Measurements from ENCODE around the gene HTR1D. TPM values are rescaled to one million over a fixed set of nuclear protein-coding genes. Genes with fewer than 3 reads are reported as not detected.
"Not testable (repeated sequence)": the region's sequence is repeated elsewhere in the genome, so short reads cannot be mapped to it uniquely, and the experiment has no call there.

HTR1D gene
- total RNA-seq, 1 experiment from 2014 or later: 15.0 TPM

DNA sequence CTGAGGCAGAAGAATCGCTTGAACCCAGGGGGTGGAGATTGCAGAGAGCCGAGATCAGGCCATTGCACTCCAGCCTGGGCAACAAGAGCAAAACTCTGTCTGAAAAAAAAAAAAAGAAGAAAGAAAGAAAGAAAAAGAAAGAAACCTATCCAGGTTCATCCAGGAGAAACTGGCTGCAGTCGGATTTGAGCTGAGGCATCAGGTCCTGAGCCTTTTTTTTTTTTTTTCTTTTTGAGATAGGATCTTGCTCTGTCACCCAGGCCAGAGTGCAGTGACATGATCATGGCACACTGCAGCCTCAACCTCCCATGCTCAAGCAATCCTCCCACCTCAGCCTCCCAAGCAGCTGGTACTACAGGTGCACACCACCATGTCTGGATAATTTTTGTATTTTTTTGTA is 26.1 kb downstream of the HTR1D start:
- intact Hi-C loops (cut with micrococcal nuclease; ENCODE audit: unreplicated experiment): no loop called here
- peaks cover 46% of the 10 kb centered on the region for H3F3A ChIP-seq (ENCODE audit: insufficient read depth, low read depth)
- no peaks in the 10 kb centered on the region for H3K9me3 ChIP-seq (ENCODE audit: insufficient read depth, low read depth)
- H3K4me1 ChIP-seq (replicated peaks; ENCODE audit: insufficient read depth): peaks cover 49% of the 10 kb centered on the region
- H3K27ac ChIP-seq: no peak overlapping the region; the same call in 1 of the 2 replicates
- no peaks in the 10 kb centered on the region for H3K79me2 ChIP-seq (ENCODE audit: low read depth)
- ChIA-PET POLR2A (ENCODE audit: unreplicated experiment) (no interaction called here), CTCF (no interaction called here)
- TF ChIP-seq, protein P1, sequence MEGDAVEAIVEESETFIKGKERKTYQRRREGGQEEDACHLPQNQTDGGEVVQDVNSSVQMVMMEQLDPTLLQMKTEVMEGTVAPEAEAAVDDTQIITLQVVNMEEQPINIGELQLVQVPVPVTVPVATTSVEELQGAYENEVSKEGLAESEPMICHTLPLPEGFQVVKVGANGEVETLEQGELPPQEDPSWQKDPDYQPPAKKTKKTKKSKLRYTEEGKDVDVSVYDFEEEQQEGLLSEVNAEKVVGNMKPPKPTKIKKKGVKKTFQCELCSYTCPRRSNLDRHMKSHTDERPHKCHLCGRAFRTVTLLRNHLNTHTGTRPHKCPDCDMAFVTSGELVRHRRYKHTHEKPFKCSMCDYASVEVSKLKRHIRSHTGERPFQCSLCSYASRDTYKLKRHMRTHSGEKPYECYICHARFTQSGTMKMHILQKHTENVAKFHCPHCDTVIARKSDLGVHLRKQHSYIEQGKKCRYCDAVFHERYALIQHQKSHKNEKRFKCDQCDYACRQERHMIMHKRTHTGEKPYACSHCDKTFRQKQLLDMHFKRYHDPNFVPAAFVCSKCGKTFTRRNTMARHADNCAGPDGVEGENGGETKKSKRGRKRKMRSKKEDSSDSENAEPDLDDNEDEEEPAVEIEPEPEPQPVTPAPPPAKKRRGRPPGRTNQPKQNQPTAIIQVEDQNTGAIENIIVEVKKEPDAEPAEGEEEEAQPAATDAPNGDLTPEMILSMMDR (conservative IDR thresholded peaks at IDR 0.05): no peak
- no peak for TF ChIP-seq EZH2 (IDR thresholded peaks at IDR 0.05; ENCODE audit: low read depth)
- no peak overlapping the region for H3K4me3 ChIP-seq
- H3K27me3 ChIP-seq (ENCODE audit: insufficient read depth, low read depth): no peaks in the 10 kb centered on the region
- no peak overlapping the region for H3K4me2 ChIP-seq
- no peaks in the 10 kb centered on the region for H3K36me3 ChIP-seq (ENCODE audit: low read depth)
- H4K20me1 ChIP-seq (ENCODE audit: insufficient read depth): no peaks in the 10 kb centered on the region
- no peak for DNase-seq
- no peak overlapping the region for H2AFZ ChIP-seq
- no peaks in the 10 kb centered on the region for H3K9me2 ChIP-seq (ENCODE audit: insufficient read depth)
- no TSS peak for BruUV-seq (replicated peaks)

GRCh38 chr1:23188936-23189452 is 28.3 kb downstream of the HTR1D start:
- POLR2A ChIA-PET (ENCODE audit: unreplicated experiment): interaction anchor here (0.6 to 0.7 kb wide), 5 partner anchors 37 to 462 kb away, joined by 3 to 9 read pairs (median 8); no protein-coding TSS in a partner anchor
- intact Hi-C loops (cut with micrococcal nuclease; ENCODE audit: unreplicated experiment): loop anchor here (1.0 to 2.0 kb wide), 2 partner anchors 8 to 28 kb away; partner anchors contain the start of gene HTR1D
- CTCF ChIA-PET: not testable (repeated sequence)

DNA sequence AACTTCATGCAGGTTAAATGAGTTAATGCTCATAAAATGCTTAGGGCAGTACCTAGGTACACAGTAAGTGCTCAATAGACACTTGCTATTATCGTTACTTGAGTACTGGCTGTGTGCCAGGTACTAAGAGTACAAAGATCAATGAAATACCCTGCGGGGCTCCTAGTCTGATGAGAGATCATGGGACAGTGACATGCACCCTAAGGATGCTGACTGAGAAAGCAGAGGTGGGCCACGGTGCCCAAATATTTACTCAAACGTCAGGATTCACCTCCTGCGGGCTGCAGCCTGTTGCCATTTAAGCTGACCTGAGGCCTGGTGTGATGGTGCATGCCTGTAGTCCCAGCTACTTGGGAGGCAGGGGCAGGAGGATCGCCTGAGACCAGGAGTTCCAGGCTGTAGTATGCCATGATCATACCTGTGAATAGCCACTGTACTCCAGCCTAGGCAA is 28.8 kb downstream of the HTR1D start:
- H3K4me3 ChIP-seq: no peak overlapping the region
- BruUV-seq (replicated peaks): no TSS peak
- H3K27ac ChIP-seq: peak overlapping the region; percentile 99
- H3F3A ChIP-seq (ENCODE audit: insufficient read depth, low read depth): peaks cover 32% of the 10 kb centered on the region
- DNase-seq: peak in 1 of 2 experiments; percentile 67
- H2AFZ ChIP-seq: no peak overlapping the region
- no peak for TF ChIP-seq EZH2 (IDR thresholded peaks at IDR 0.05; ENCODE audit: low read depth)
- TF ChIP-seq, protein P1 (conservative IDR thresholded peaks at IDR 0.05): no peak
- ChIA-PET CTCF (interaction anchor here (0.6 to 1.0 kb wide), 2 partner anchors 8 to 300 kb away, joined by 3 read pairs; no protein-coding TSS in a partner anchor), POLR2A (ENCODE audit: unreplicated experiment) (interaction anchor here (0.5 to 0.7 kb wide), 5 partner anchors 9 to 462 kb away, joined by 5 to 13 read pairs (median 8); no protein-coding TSS in a partner anchor)
- H3K9me3 ChIP-seq (ENCODE audit: insufficient read depth, low read depth): no peaks in the 10 kb centered on the region
- H4K20me1 ChIP-seq (ENCODE audit: insufficient read depth): no peaks in the 10 kb centered on the region
- intact Hi-C loops (cut with micrococcal nuclease; ENCODE audit: unreplicated experiment): loop anchor here (2.0 kb wide), 1 partner anchor 28 kb away; the partner anchor contains the start of gene HTR1D
- H3K9me2 ChIP-seq (ENCODE audit: insufficient read depth): no peaks in the 10 kb centered on the region
- H3K79me2 ChIP-seq (ENCODE audit: low read depth): no peaks in the 10 kb centered on the region
- H3K36me3 ChIP-seq (ENCODE audit: low read depth): no peaks in the 10 kb centered on the region
- H3K4me2 ChIP-seq: peak overlapping the region; percentile 59
- peaks cover 28% of the 10 kb centered on the region for H3K4me1 ChIP-seq (replicated peaks; ENCODE audit: insufficient read depth)
- H3K27me3 ChIP-seq (ENCODE audit: insufficient read depth, low read depth): no peaks in the 10 kb centered on the region

More at GRCh38 chr1:23188936-23189452, 28.3 kb downstream of the HTR1D start:
- not testable (repeated sequence) for H3K27me3 ChIP-seq (ENCODE audit: insufficient read depth, low read depth); H2AFZ ChIP-seq; H3K9me2 ChIP-seq (ENCODE audit: insufficient read depth); H3K4me3 ChIP-seq; BruUV-seq (replicated peaks); H3K9me3 ChIP-seq (ENCODE audit: insufficient read depth, low read depth); H3K79me2 ChIP-seq (ENCODE audit: low read depth); H4K20me1 ChIP-seq (ENCODE audit: insufficient read depth); H3K36me3 ChIP-seq (ENCODE audit: low read depth)
- H3F3A ChIP-seq (ENCODE audit: insufficient read depth, low read depth): peaks cover 30% of the 10 kb centered on the region
- peak overlapping the region; percentile 99 for H3K27ac ChIP-seq
- H3K4me1 ChIP-seq (replicated peaks; ENCODE audit: insufficient read depth): peaks cover 28% of the 10 kb centered on the region
- peak overlapping the region; percentile 59 for H3K4me2 ChIP-seq
- DNase-seq: peak; percentile 86 to 97

Data from PC-9 (cell line).